Hindlimb muscle (tissue), 1 donor: Measurements from ENCODE around the gene HOXD9. TPM values are rescaled to one million over a fixed set of nuclear protein-coding genes. Genes with fewer than 3 reads are reported as not detected.

Experiments
- DNase-seq: peaks from one replicate; pipeline ENCODE4 v3.0.0-alpha.2; 2013
- polyA plus RNA-seq: library from polyadenylated mRNA; unstranded; fragments of 120-200 nt; gene quantifications from one replicate; pipeline ENCODE4 v1.2.1, GENCODE V29; 2013; ENCODE audit not compliant: insufficient read length

HOXD9 gene
- polyA plus RNA-seq, 1 donor, result 10.5 TPM

- DNase-seq, result no peak
Measured at GRCh38 chr2:176124947-176125771, 2.6 kb downstream of the HOXD9 start.

- no peak for DNase-seq
Measured at GRCh38 chr2:176125772-176126054, 3.2 kb downstream of the HOXD9 start.

- peak; percentile 81 for DNase-seq
Measured at GRCh38 chr2:176126929-176127773, 4.6 kb downstream of the HOXD9 start.

GRCh38 chr2:176127774-176128072, 5.2 kb downstream of the HOXD9 start:
- DNase-seq, result no peak

- DNase-seq, result peak; percentile 77
Measured at GRCh38 chr2:176128172-176128981, 5.9 kb downstream of the HOXD9 start.

GRCh38 chr2:176128982-176129796, 6.7 kb downstream of the HOXD9 start, which contains the start of gene HOXD8:
TSS of gene HOXD8 (plus strand) at chr2:176129705. CDS start at chr2:176130367, 662 bp downstream.
- peak; percentile 89 for DNase-seq

- DNase-seq, result peak; percentile 56
Measured at GRCh38 chr2:176129813-176130146, 7.3 kb downstream of the HOXD9 start.

GRCh38 chr2:176130147-176130956, 7.8 kb downstream of the HOXD9 start:
- peak; percentile 68 for DNase-seq

GRCh38 chr2:176130957-176131847, 8.7 kb downstream of the HOXD9 start:
- no peak for DNase-seq

GRCh38 chr2:176131848-176132158, 9.3 kb downstream of the HOXD9 start:
- DNase-seq, result no peak

GRCh38 chr2:176132205-176133171, 10.0 kb downstream of the HOXD9 start:
- DNase-seq, result no peak

- DNase-seq, result no peak
Measured at GRCh38 chr2:176133389-176133788, 10.9 kb downstream of the HOXD9 start.

GRCh38 chr2:176134035-176134434, 11.5 kb downstream of the HOXD9 start:
- DNase-seq, result no peak

GRCh38 chr2:176135035-176135440, 12.5 kb downstream of the HOXD9 start:
- DNase-seq, result no peak

GRCh38 chr2:176136374-176137251, 14.1 kb downstream of the HOXD9 start:
- peak; percentile 76 for DNase-seq

GRCh38 chr2:176137252-176137580, 14.7 kb downstream of the HOXD9 start:
- no peak for DNase-seq

GRCh38 chr2:176137906-176138305, 15.4 kb downstream of the HOXD9 start:
- no peak for DNase-seq

GRCh38 chr2:176138526-176138922, 16.0 kb downstream of the HOXD9 start:
- DNase-seq, result no peak
